ENCODE results near the gene APAF1. TPM values are rescaled to one million over a fixed set of nuclear protein-coding genes. Genes with fewer than 3 reads are reported as not detected.
A peak's percentile ranks its signal among the peaks of the same experiment; 100 is the strongest.

Gene APAF1
- total and polyA plus RNA-seq, 9 of the 15 experiments (the other 6 are each of a cell fraction or from before 2014, with no cell fraction given) = 5.1 to 15.7 (median 9.9) TPM

GRCh38 chr12:98656289-98657101 lies 11.4 kb downstream of the APAF1 start (continued):
- TF ChIP-seq JUN (IDR thresholded peaks at IDR 0.05; ENCODE audit: borderline replicate concordance, low read depth, low read length) (no peak), JUN (CRISPR knock-in tag; IDR thresholded peaks at IDR 0.05; ENCODE audit: borderline replicate concordance) (no peak), BRCA1 (IDR thresholded peaks at IDR 0.05) (no peak), BRCA1 (CRISPR knock-in tag; IDR thresholded peaks at IDR 0.05) (no peak), ZNF41 (CRISPR knock-in tag; conservative IDR thresholded peaks at IDR 0.05) (no peak), ZNF561 (CRISPR knock-in tag; conservative IDR thresholded peaks at IDR 0.05) (no peak), DMBX1 (CRISPR knock-in tag; IDR thresholded peaks at IDR 0.05; ENCODE audit: borderline replicate concordance) (no peak), NCOA4 (IDR thresholded peaks at IDR 0.05; ENCODE audit: partially characterized antibody) (no peak), HDAC8 (tag; IDR thresholded peaks at IDR 0.05) (no peak), JUNB (CRISPR knock-in tag; conservative IDR thresholded peaks at IDR 0.05) (peak; percentile 47; the same call in 1 of the 2 replicates), ZNF589 (CRISPR knock-in tag; IDR thresholded peaks at IDR 0.05; ENCODE audit: low read depth) (no peak), ADNP (tag; IDR thresholded peaks at IDR 0.05) (no peak), CEBPZ (IDR thresholded peaks at IDR 0.05; ENCODE audit: borderline replicate concordance, low read depth, low read length) (no peak), MEF2D (tag; conservative IDR thresholded peaks at IDR 0.05; ENCODE audit: low read depth) (no peak), SMARCA4 (IDR thresholded peaks at IDR 0.05) (peak; percentile 56), ZNF592 (IDR thresholded peaks at IDR 0.05) (no peak)
- TF ChIP-seq, protein P1, sequence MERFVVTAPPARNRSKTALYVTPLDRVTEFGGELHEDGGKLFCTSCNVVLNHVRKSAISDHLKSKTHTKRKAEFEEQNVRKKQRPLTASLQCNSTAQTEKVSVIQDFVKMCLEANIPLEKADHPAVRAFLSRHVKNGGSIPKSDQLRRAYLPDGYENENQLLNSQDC (CRISPR knock-in tag; IDR thresholded peaks at IDR 0.05) = no peak
- TF ChIP-seq, protein P2, sequence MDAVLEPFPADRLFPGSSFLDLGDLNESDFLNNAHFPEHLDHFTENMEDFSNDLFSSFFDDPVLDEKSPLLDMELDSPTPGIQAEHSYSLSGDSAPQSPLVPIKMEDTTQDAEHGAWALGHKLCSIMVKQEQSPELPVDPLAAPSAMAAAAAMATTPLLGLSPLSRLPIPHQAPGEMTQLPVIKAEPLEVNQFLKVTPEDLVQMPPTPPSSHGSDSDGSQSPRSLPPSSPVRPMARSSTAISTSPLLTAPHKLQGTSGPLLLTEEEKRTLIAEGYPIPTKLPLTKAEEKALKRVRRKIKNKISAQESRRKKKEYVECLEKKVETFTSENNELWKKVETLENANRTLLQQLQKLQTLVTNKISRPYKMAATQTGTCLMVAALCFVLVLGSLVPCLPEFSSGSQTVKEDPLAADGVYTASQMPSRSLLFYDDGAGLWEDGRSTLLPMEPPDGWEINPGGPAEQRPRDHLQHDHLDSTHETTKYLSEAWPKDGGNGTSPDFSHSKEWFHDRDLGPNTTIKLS (IDR thresholded peaks at IDR 0.05; ENCODE audit: borderline replicate concordance, low read depth) = no peak

All from K562 (cell line).